NCI-H146 treated with DMSO at 0.1 percent for 48 hours (cell line): ENCODE data around the gene MPPED1.

Experiments
- DNase-seq: peaks from one replicate; lab custom pipeline; 2025; ENCODE audit not compliant: unreplicated experiment; lab: John Stamatoyannopoulos, UW

The MPPED1 gene

GRCh38 chr22:43535741-43536140 is 123.9 kb downstream of the MPPED1 start:
- DNase-seq, result no peak

- DNase-seq, result no peak
Measured at GRCh38 chr22:43537019-43537585, 125.3 kb downstream of the MPPED1 start.

GRCh38 chr22:43539572-43540528 is 128.0 kb downstream of the MPPED1 start:
- DNase-seq, result no peak

GRCh38 chr22:43540529-43540923 is 128.7 kb downstream of the MPPED1 start:
- DNase-seq, result no peak

- DNase-seq, result no peak
Measured at GRCh38 chr22:43541022-43541421, 129.2 kb downstream of the MPPED1 start.

GRCh38 chr22:43541462-43542407 is 129.9 kb downstream of the MPPED1 start:
- DNase-seq, result no peak

GRCh38 chr22:43542681-43543521 is 131.1 kb downstream of the MPPED1 start:
- DNase-seq, result no peak

- DNase-seq, result no peak
Measured at GRCh38 chr22:43543522-43544288, 131.9 kb downstream of the MPPED1 start.

- no peak for DNase-seq
Measured at GRCh38 chr22:43544289-43544673, 132.5 kb downstream of the MPPED1 start.

GRCh38 chr22:43546186-43546585 is 134.4 kb downstream of the MPPED1 start:
- DNase-seq, result no peak

GRCh38 chr22:43550024-43550620 is 138.3 kb downstream of the MPPED1 start:
- no peak for DNase-seq

- DNase-seq, result no peak
Measured at GRCh38 chr22:43550672-43551071, 138.9 kb downstream of the MPPED1 start.

- DNase-seq, result no peak
Measured at GRCh38 chr22:43553451-43554258, 141.8 kb downstream of the MPPED1 start.

- DNase-seq, result no peak
Measured at GRCh38 chr22:43554259-43554636, 142.4 kb downstream of the MPPED1 start.

- no peak for DNase-seq
Measured at GRCh38 chr22:43554694-43555365, 143.0 kb downstream of the MPPED1 start.

GRCh38 chr22:43555561-43556515 is 144.0 kb downstream of the MPPED1 start:
- DNase-seq, result no peak
